IPS DF 4.7 (cell line): ENCODE measurements around the gene FMNL3.
"Not testable (repeated sequence)": the region's sequence is repeated elsewhere in the genome, so short reads cannot be mapped to it uniquely, and the experiment has no call there.

ENCODE experiments used
- DNase-seq: peaks from one replicate; pipeline ENCODE4 v3.0.0-alpha.2; 2013; ENCODE audit warnings: low spot score; ENCODE audit errors: extremely low read depth

FMNL3 gene

GRCh38 chr12:49707128-49707811 is at the start of gene FMNL3:
Gene FMNL3, minus strand, starts transcription at chr12:49707405. Its CDS starts 225 bp downstream, at chr12:49707180.
- DNase-seq, result no peak

GRCh38 chr12:49750996-49751393 is 43.8 kb upstream of the FMNL3 start:
- no peak for DNase-seq

- no peak for DNase-seq
These were observed 43.1 kb upstream of the FMNL3 start for GRCh38 chr12:49750027-49750995.

GRCh38 chr12:49748800-49749199 is 41.6 kb upstream of the FMNL3 start:
- no peak for DNase-seq

GRCh38 chr12:49748306-49748705 is 41.1 kb upstream of the FMNL3 start:
- DNase-seq, result no peak

GRCh38 chr12:49744363-49744885 is 37.2 kb upstream of the FMNL3 start:
- no peak for DNase-seq

- no peak for DNase-seq
These were observed 34.8 kb upstream of the FMNL3 start for GRCh38 chr12:49741882-49742620.

GRCh38 chr12:49740930-49741881 is 34.0 kb upstream of the FMNL3 start, which contains the start of gene TMBIM6:
Gene TMBIM6, plus strand, starts transcription at chr12:49741557. Its CDS starts 10,937 bp downstream, at chr12:49752494.
- peak; percentile 100 for DNase-seq

GRCh38 chr12:49740277-49740676 is 33.1 kb upstream of the FMNL3 start:
- DNase-seq, result not testable (repeated sequence)

- DNase-seq, result not testable (repeated sequence)
These were observed 31.5 kb upstream of the FMNL3 start for GRCh38 chr12:49738721-49739120.

GRCh38 chr12:49734900-49735299 is 27.7 kb upstream of the FMNL3 start:
- not testable (repeated sequence) for DNase-seq

GRCh38 chr12:49733219-49734017 is 26.2 kb upstream of the FMNL3 start:
- DNase-seq, result peak; percentile 14

- no peak for DNase-seq
These were observed 23.4 kb upstream of the FMNL3 start for GRCh38 chr12:49730568-49731101.

GRCh38 chr12:49730050-49730449 is 22.8 kb upstream of the FMNL3 start:
- no peak for DNase-seq

GRCh38 chr12:49728446-49728845 is 21.2 kb upstream of the FMNL3 start:
- DNase-seq, result no peak

- not testable (repeated sequence) for DNase-seq
These were observed 14.2 kb upstream of the FMNL3 start for GRCh38 chr12:49721355-49721754.

- no peak for DNase-seq
These were observed 13.0 kb upstream of the FMNL3 start for GRCh38 chr12:49720214-49720613.

GRCh38 chr12:49717800-49718199 is 10.6 kb upstream of the FMNL3 start:
- DNase-seq, result not testable (repeated sequence)

- no peak for DNase-seq
These were observed 9.3 kb upstream of the FMNL3 start for GRCh38 chr12:49716553-49716952.
